HepG2 (cell line): Measurements from ENCODE around the gene GDAP2. TPM values are rescaled to one million over a fixed set of nuclear protein-coding genes. Genes with fewer than 3 reads are reported as not detected.
A peak's percentile ranks its signal among the peaks of the same experiment; 100 is the strongest.

ENCODE experiments used
- ARNT2 ChIP-seq: sonication (generic); formaldehyde crosslinking; IDR thresholded peaks from 2 replicates; pipeline ENCODE4 v1.8.0; 2022; ENCODE audit warnings: mild to moderate bottlenecking, low read depth, missing genetic modification reagents, moderate library complexity
- BCL6 ChIP-seq: IDR thresholded peaks from 2 replicates; pipeline ENCODE4 v1.6.1; 2016; ENCODE audit warnings: missing genetic modification reagents, missing compliant biosample characterization
- CEBPG ChIP-seq: IDR thresholded peaks from 2 replicates; pipeline ENCODE4 v1.6.1; 2016
- FOXP1 ChIP-seq, 2 experiments: fragments of 450-650 bp in 1 of 2; IDR thresholded peaks; 2 replicates each; pipeline ENCODE4 v1.6.1; 2017 to 2018; ENCODE audit warnings: antibody characterized with exemption in 1 of 2
- HOMEZ ChIP-seq: IDR thresholded peaks from 2 replicates; pipeline ENCODE4 v1.6.1; 2016; ENCODE audit warnings: low read depth
- HOXA7 ChIP-seq: sonication (generic); formaldehyde crosslinking; IDR thresholded peaks from 2 replicates; pipeline ENCODE4 v1.8.1; 2022; ENCODE audit warnings: mild to moderate bottlenecking, missing genetic modification reagents, moderate library complexity
- IKZF4 ChIP-seq: sonication (generic); formaldehyde crosslinking; IDR thresholded peaks from 2 replicates; pipeline ENCODE4 v1.5.1; 2020; ENCODE audit warnings: borderline replicate concordance, mild to moderate bottlenecking, low read depth, missing genetic modification reagents; ENCODE audit errors: not compliant biosample characterization
- KDM3A ChIP-seq: IDR thresholded peaks from 2 replicates; pipeline ENCODE4 v1.6.1; 2018; ENCODE audit warnings: low read depth, missing compliant biosample characterization
- PATZ1 ChIP-seq: sonication (generic); formaldehyde crosslinking; IDR thresholded peaks from 2 replicates; pipeline ENCODE4 v1.4.0; 2020; ENCODE audit warnings: missing genetic modification reagents
- PHF21A ChIP-seq: sonication (generic); formaldehyde crosslinking; IDR thresholded peaks from 2 replicates; pipeline ENCODE4 v1.5.0; 2020; ENCODE audit warnings: mild to moderate bottlenecking, missing genetic modification reagents
- PREB ChIP-seq: sonication (generic); formaldehyde crosslinking; IDR thresholded peaks from 2 replicates; pipeline ENCODE4 v1.4.0; 2020; ENCODE audit warnings: missing genetic modification reagents
- REPIN1 ChIP-seq: sonication (generic); formaldehyde crosslinking; IDR thresholded peaks from 2 replicates; pipeline ENCODE4 v1.8.0; 2022; ENCODE audit warnings: missing genetic modification reagents, low read depth, mild to moderate bottlenecking, borderline replicate concordance
- STAG1 ChIP-seq: sonication (generic); formaldehyde crosslinking; IDR thresholded peaks from 2 replicates; pipeline ENCODE4 v1.4.0; 2020; ENCODE audit warnings: missing genetic modification reagents
- STAT6 ChIP-seq: sonication (generic); formaldehyde crosslinking; IDR thresholded peaks from 2 replicates; pipeline ENCODE4 v1.4.0; 2020; ENCODE audit warnings: missing genetic modification reagents, mild to moderate bottlenecking, borderline replicate concordance
- XRCC5 ChIP-seq: fragments of 200-400 bp; formaldehyde crosslinking; optimal IDR thresholded peaks from 2 replicates; pipeline ENCODE3; 2017; ENCODE audit warnings: mild to moderate bottlenecking, low read length
- ZNF224 ChIP-seq: sonication (generic); formaldehyde crosslinking; IDR thresholded peaks from 2 replicates; pipeline ENCODE4 v1.5.0; 2020; ENCODE audit warnings: mild to moderate bottlenecking, missing genetic modification reagents
- ZNF275 ChIP-seq: sonication (generic); formaldehyde crosslinking; IDR thresholded peaks from 2 replicates; pipeline ENCODE4 v1.8.0; 2022; ENCODE audit warnings: missing genetic modification reagents, mild to moderate bottlenecking, inconsistent platforms, borderline replicate concordance
- ZNF329 ChIP-seq: sonication (generic); formaldehyde crosslinking; IDR thresholded peaks from 2 replicates; pipeline ENCODE4 v1.9.0; 2021; ENCODE audit warnings: low read depth, mild to moderate bottlenecking, missing genetic modification reagents
- ZNF382 ChIP-seq: sonication (generic); formaldehyde crosslinking; IDR thresholded peaks from 2 replicates; pipeline ENCODE4 v1.5.0; 2020; ENCODE audit warnings: missing genetic modification reagents, mild to moderate bottlenecking, borderline replicate concordance
- ZNF720 ChIP-seq: sonication (generic); formaldehyde crosslinking; IDR thresholded peaks from 2 replicates; pipeline ENCODE4 v1.4.0; 2020; ENCODE audit warnings: missing genetic modification reagents
- ZNF792 ChIP-seq: IDR thresholded peaks from 2 replicates; pipeline ENCODE4 v1.6.1; 2016
- ZSCAN30 ChIP-seq: sonication (generic); formaldehyde crosslinking; IDR thresholded peaks from 2 replicates; pipeline ENCODE4 v1.5.0; 2020; ENCODE audit warnings: mild to moderate bottlenecking, missing genetic modification reagents
- polyA plus RNA-seq, 8 experiments: library from polyadenylated mRNA; depleted of rRNA in 3 of 8; stranded (reverse) in 7 of 8; unstranded in 1 of 8; fragments of >200 nt; fragmentation: Illumina TruSeq in 4 of 8; extraction: Trizol in 4 of 8; gene quantifications; 2 replicates each; pipeline versions ENCODE4 v1.2.1 to v1.2.3, GENCODE V29; 2011 to 2016; ENCODE audit warnings: low read depth in 4 of 8, missing spikeins in 1 of 8, mixed read lengths in 1 of 8; ENCODE audit not compliant: insufficient read depth in 1 of 8
- total RNA-seq, 5 experiments: library from RNA; depleted of rRNA; stranded (reverse); fragments of >200 nt; fragmentation: Illumina TruSeq; extraction: Trizol; gene quantifications; 2 replicates each; pipeline ENCODE4 v1.2.3, GENCODE V29; 2016; ENCODE audit warnings: low read depth in 1 of 5

The GDAP2 gene
- total and polyA plus RNA-seq, 2 of the 13 experiments (the other 11 are each of a cell fraction or from before 2014, with no cell fraction given) = 11.4 to 23.2 TPM

GRCh38 chr1:117846674-117847425 lies 82.6 kb downstream of the GDAP2 start (continued):
- TF ChIP-seq XRCC5 = no peak
- TF ChIP-seq BCL6 (CRISPR knock-in tag) = peak; percentile 96
- TF ChIP-seq HOXA7 (CRISPR knock-in tag) = no peak
- TF ChIP-seq CEBPG (CRISPR knock-in tag) = peak; percentile 44; the same call in 1 of the 2 replicates
- no peak for TF ChIP-seq IKZF4 (CRISPR knock-in tag)
- no peak for TF ChIP-seq KDM3A
- TF ChIP-seq REPIN1 (CRISPR knock-in tag) = no peak
- TF ChIP-seq PHF21A (CRISPR knock-in tag) = no peak
- TF ChIP-seq ZNF382 = no peak
- 0 out of 2 replicates have a peak, but pooled peaks have one; percentile 36 for TF ChIP-seq HOMEZ (CRISPR knock-in tag)
- TF ChIP-seq ZNF792 (CRISPR knock-in tag) = peak; percentile 95
- no peak for TF ChIP-seq ZNF224 (CRISPR knock-in tag)
- TF ChIP-seq ZSCAN30 (CRISPR knock-in tag) = no peak
- TF ChIP-seq STAG1 = no peak
- TF ChIP-seq ZNF275 (CRISPR knock-in tag) = no peak
- no peak for TF ChIP-seq STAT6 (CRISPR knock-in tag)
- no peak for TF ChIP-seq ZNF329
- TF ChIP-seq PREB = no peak
- no peak for TF ChIP-seq ARNT2 (CRISPR knock-in tag)
- no peak for TF ChIP-seq ZNF720 (CRISPR knock-in tag)
- no peak for TF ChIP-seq FOXP1 (IDR thresholded peaks at IDR 0.05)
- peak; percentile 33; the same call in 1 of the 2 replicates for TF ChIP-seq FOXP1 (CRISPR knock-in tag; IDR thresholded peaks at IDR 0.05)
- no peak for TF ChIP-seq PATZ1
